ENCODE measurements around the gene RTP3.
"Not testable (repeated sequence)": the region's sequence is repeated elsewhere in the genome, so short reads cannot be mapped to it uniquely, and the experiment has no call there.

RTP3 gene

DNA sequence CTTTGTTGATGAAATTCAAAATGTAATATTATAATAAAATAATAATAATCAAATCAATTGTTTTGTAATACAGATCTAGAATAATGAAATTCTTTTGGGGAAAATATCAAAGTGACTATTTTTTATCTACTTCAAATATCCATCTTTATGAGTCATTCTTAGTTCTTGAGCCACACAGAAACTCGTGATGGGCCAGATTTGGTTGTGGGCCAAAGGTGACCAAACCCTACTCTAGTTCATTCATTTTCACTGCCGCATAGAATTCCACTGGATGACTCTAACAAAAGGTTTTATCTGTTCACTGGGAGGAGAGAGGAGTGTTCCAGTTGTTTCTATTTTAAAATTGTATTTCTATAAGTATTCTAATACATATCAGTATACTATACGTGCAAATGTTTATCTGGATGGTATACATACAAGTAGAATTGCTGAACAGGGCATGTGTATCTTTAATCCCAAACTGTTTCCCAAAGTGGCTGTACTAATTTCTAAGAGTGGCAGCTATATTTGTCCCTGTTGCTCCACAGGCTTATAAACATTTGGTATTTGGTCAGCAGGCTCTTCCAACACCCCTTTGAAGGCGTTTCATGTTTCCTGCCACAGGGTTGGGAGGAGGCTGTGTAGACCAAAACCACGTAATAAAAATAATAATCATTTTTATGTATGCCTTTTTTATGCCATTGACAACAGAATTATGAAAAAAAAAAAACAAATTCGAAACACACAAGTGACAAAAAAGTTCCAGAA is 7.3 kb upstream of the RTP3 start:
- H3K79me2 ChIP-seq, result no peaks in the 10 kb centered on the region
- TF ChIP-seq, protein P1, sequence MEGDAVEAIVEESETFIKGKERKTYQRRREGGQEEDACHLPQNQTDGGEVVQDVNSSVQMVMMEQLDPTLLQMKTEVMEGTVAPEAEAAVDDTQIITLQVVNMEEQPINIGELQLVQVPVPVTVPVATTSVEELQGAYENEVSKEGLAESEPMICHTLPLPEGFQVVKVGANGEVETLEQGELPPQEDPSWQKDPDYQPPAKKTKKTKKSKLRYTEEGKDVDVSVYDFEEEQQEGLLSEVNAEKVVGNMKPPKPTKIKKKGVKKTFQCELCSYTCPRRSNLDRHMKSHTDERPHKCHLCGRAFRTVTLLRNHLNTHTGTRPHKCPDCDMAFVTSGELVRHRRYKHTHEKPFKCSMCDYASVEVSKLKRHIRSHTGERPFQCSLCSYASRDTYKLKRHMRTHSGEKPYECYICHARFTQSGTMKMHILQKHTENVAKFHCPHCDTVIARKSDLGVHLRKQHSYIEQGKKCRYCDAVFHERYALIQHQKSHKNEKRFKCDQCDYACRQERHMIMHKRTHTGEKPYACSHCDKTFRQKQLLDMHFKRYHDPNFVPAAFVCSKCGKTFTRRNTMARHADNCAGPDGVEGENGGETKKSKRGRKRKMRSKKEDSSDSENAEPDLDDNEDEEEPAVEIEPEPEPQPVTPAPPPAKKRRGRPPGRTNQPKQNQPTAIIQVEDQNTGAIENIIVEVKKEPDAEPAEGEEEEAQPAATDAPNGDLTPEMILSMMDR (IDR thresholded peaks at IDR 0.05), result no peak
- no peaks in the 10 kb centered on the region for H3K4me1 ChIP-seq
- H3K36me3 ChIP-seq (ENCODE audit: control insufficient read depth, insufficient read depth, low read length), result no peaks in the 10 kb centered on the region
- no peak overlapping the region for H3K4me2 ChIP-seq (ENCODE audit: low read length)
- H2AFZ ChIP-seq, result no peak overlapping the region
- H3K27ac ChIP-seq, result no peak overlapping the region
- no peaks in the 10 kb centered on the region for H3K9me3 ChIP-seq (ENCODE audit: control insufficient read depth, low read length)
- H3K9ac ChIP-seq, result no peak overlapping the region
- H3K4me3 ChIP-seq (ENCODE audit: low read depth, low read length), result no peak overlapping the region
- H3K27me3 ChIP-seq (ENCODE audit: control insufficient read depth, insufficient read depth, low read length), result no peaks in the 10 kb centered on the region

DNA sequence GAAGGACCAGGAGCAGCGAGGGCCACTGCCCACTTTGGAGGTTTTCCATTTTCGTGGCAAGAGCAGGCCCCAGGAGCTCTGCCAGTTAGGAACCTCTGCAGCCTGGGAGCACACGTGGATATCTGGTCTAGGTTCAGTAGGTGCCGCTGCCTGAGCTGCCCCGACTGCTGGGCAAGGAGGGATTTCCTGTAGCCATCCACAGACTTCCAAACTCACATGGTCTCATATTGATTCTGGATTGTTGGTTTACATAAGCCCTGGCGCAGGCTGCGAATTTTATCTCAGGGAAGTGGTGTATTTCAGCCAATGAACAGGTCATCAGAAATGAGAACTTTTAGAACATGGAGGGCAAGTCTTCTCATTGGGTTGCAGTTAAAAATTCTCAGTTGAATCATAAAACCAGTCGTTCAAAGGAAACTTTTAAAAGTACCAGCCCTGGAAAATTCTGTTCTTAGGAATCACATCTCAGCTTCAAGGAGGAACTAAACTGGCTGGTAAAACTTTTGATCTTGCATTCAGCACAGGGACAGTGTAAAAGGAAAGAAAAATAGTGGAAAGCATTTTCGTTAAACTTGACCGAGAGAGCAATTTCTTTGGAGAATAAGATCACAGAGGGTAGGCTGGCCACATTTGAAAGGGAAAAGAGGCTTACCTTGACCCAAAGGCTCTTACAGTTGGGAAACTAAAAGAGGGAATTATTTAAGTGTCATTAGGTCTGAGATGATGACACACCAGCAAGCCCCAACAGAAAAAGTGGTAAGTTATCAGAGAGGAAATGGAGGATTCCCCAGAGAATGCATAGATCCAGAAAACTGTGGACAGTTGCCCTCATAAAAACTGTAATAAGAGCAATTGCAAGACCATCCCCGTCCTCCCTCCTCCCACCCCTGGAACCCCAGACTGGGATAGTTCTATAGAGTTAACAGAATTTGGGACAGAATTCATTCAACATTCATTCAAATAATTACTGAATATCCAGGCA is 6.4 kb upstream of the RTP3 start:
- Histone ChIP-seq H3K27ac (no peak overlapping the region), H3K4me2 (ENCODE audit: low read length) (no peak overlapping the region), H3K79me2 (no peaks in the 10 kb centered on the region), H3K9me3 (ENCODE audit: control insufficient read depth, low read length) (no peaks in the 10 kb centered on the region), H3K36me3 (ENCODE audit: control insufficient read depth, insufficient read depth, low read length) (no peaks in the 10 kb centered on the region), H3K27me3 (ENCODE audit: control insufficient read depth, insufficient read depth, low read length) (no peaks in the 10 kb centered on the region), H3K9ac (no peak overlapping the region), H3K4me3 (ENCODE audit: low read depth, low read length) (no peak overlapping the region), H2AFZ (no peak overlapping the region), H3K4me1 (no peaks in the 10 kb centered on the region)
- TF ChIP-seq, protein P1 (IDR thresholded peaks at IDR 0.05), result no peak

DNA sequence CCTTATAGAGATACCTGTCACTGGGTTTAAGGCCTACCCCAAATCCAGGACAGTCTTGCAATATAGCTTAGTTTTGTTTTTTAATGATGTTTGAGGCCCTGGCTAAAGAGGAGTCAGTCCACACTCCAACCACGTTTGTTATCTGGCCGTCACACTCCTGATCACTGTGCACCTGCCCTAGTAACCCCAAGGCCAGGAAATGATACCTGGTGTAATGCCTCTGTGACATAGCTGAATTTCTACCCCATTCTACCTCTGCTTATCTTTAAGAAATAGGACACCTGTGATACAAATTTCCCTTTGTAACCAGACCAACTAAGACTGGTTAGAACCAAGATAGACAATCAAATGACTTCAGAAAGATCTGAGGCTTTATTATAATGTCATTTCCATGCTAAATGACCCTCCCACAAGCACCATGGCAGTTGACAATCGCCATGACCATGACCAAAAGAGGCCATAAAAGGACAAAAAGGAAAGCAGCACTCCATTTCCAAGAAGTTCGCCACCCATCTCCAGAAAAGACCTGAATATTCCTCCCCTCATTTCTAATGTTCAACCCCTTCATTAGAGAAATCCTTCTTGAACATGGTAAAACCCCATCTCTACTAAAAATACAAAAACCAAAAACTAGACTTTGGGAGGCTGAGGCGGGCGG is 4.8 kb upstream of the RTP3 start:
- Histone ChIP-seq H3K9ac (no peak overlapping the region), H3K4me2 (ENCODE audit: low read length) (no peak overlapping the region), H3K79me2 (no peaks in the 10 kb centered on the region), H3K27me3 (ENCODE audit: control insufficient read depth, insufficient read depth, low read length) (no peaks in the 10 kb centered on the region), H3K9me3 (ENCODE audit: control insufficient read depth, low read length) (no peaks in the 10 kb centered on the region), H3K27ac (no peak overlapping the region), H3K4me1 (no peaks in the 10 kb centered on the region), H3K4me3 (ENCODE audit: low read depth, low read length) (no peak overlapping the region), H3K36me3 (ENCODE audit: control insufficient read depth, insufficient read depth, low read length) (no peaks in the 10 kb centered on the region), H2AFZ (no peak overlapping the region)
- TF ChIP-seq, protein P1 (IDR thresholded peaks at IDR 0.05), result no peak

DNA sequence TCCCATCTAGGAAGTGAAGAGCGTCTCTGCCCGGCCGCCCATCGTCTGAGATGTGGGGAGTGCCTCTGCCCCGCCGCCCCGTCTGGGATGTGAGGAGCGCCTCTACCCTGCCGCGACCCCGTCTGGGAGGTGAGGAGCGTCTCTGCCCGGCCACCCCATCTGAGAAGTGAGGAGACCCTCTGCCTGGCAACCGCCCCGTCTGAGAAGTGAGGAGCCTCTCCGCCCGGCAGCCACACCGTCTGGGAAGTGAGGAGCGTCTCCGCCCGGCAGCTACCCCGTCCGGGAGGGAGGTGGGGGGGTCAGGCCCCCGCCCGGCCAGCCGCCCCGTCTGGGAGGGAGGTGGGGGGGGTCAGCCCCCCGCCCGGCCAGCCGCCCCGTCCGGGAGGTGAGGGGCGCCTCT is 3.3 kb upstream of the RTP3 start:
- H3K27me3 ChIP-seq (ENCODE audit: control insufficient read depth, insufficient read depth, low read length); H3K9me3 ChIP-seq (ENCODE audit: control insufficient read depth, low read length); H3K79me2 ChIP-seq; H3K4me2 ChIP-seq (ENCODE audit: low read length); H2AFZ ChIP-seq; H3K4me1 ChIP-seq; H3K4me3 ChIP-seq (ENCODE audit: low read depth, low read length); H3K9ac ChIP-seq; H3K36me3 ChIP-seq (ENCODE audit: control insufficient read depth, insufficient read depth, low read length); H3K27ac ChIP-seq: not testable (repeated sequence)

DNA sequence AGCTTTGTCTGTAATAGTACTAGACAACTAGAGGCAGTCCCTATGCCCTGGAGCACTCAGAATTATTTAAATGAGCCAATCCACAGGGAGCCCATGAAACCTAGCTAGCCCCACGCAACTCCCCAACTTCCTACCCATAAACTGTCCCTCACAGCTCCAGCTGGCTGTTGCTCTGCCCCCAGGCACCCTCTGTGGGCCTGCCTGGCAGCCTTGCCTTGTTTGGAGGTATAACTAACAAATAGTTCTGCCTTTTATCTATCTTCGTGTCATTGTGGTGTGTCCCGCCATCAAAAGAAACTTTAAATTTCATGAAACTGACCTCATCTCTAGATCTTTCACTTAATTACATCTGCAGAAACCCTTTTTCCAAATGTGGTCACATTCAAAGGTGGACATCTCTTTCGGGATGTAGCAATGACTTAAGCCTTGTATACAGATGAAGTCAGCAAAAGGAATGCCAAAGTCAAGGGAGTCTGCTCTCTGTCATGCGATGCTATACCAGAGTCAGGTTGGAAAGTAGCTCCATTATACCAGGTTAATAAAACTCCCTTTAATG is 1.8 kb upstream of the RTP3 start:
- Histone ChIP-seq H3K36me3 (ENCODE audit: control insufficient read depth, insufficient read depth, low read length) (no peaks in the 10 kb centered on the region), H3K4me2 (ENCODE audit: low read length) (no peak overlapping the region), H2AFZ (no peak overlapping the region), H3K27me3 (ENCODE audit: control insufficient read depth, insufficient read depth, low read length) (no peaks in the 10 kb centered on the region), H3K4me1 (no peaks in the 10 kb centered on the region), H3K9ac (no peak overlapping the region), H3K27ac (no peak overlapping the region), H3K9me3 (ENCODE audit: control insufficient read depth, low read length) (no peaks in the 10 kb centered on the region), H3K4me3 (ENCODE audit: low read depth, low read length) (no peak overlapping the region), H3K79me2 (no peaks in the 10 kb centered on the region)
- TF ChIP-seq, protein P1 (IDR thresholded peaks at IDR 0.05), result no peak
